ENCODE data around the gene ADAMTS14.
A peak's percentile ranks its signal among the peaks of the same experiment; 100 is the strongest.

Gene ADAMTS14

GRCh38 chr10:70684839-70685454 is 12.6 kb downstream of the ADAMTS14 start:
- no peak for DNase-seq (ENCODE audit: low read depth)
- TF ChIP-seq, protein P1, sequence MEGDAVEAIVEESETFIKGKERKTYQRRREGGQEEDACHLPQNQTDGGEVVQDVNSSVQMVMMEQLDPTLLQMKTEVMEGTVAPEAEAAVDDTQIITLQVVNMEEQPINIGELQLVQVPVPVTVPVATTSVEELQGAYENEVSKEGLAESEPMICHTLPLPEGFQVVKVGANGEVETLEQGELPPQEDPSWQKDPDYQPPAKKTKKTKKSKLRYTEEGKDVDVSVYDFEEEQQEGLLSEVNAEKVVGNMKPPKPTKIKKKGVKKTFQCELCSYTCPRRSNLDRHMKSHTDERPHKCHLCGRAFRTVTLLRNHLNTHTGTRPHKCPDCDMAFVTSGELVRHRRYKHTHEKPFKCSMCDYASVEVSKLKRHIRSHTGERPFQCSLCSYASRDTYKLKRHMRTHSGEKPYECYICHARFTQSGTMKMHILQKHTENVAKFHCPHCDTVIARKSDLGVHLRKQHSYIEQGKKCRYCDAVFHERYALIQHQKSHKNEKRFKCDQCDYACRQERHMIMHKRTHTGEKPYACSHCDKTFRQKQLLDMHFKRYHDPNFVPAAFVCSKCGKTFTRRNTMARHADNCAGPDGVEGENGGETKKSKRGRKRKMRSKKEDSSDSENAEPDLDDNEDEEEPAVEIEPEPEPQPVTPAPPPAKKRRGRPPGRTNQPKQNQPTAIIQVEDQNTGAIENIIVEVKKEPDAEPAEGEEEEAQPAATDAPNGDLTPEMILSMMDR (IDR thresholded peaks at IDR 0.05; ENCODE audit: low read depth, low read length, missing control alignments) = peak; percentile 11
- in situ Hi-C loops (cut with HindIII; ENCODE audit: low sequenced_read_pairs) = no loop called here
- H3K4me3 ChIP-seq (ENCODE audit: low read depth, low read length) = no peak overlapping the region

DNA sequence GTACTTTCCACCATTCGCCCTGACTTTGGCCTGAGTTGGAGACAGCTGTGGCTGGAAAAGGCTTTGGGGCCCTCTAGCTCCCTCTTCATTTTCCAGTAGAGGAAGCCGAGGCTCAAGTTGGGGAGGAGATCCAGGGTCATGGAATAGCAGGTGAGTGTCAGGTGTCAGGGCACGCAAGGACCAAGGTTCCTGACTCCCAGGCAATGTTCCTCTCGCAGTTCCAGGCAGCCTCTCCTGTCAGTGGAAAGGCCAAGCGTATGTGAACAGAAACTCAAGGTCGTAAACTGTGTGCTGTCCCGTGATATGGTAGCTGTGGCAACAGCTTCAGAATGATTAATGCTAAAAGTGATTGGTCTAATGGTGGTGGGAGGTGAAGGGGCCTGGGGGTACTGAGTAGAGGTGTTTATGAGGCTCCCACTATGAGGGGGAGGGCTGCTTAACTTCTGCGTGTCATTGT is 13.2 kb downstream of the ADAMTS14 start:
- in situ Hi-C loops (cut with HindIII; ENCODE audit: low sequenced_read_pairs) = no loop called here
- no peak for DNase-seq (ENCODE audit: low read depth)
- H3K4me3 ChIP-seq (ENCODE audit: low read depth, low read length) = no peak overlapping the region
- TF ChIP-seq, protein P1 (IDR thresholded peaks at IDR 0.05; ENCODE audit: low read depth, low read length, missing control alignments) = peak; percentile 0

- in situ Hi-C loops (cut with HindIII; ENCODE audit: low sequenced_read_pairs) = no loop called here
- TF ChIP-seq, protein P1 (IDR thresholded peaks at IDR 0.05; ENCODE audit: low read depth, low read length, missing control alignments) = no peak
- DNase-seq (ENCODE audit: low read depth) = no peak
- H3K4me3 ChIP-seq (ENCODE audit: low read depth, low read length) = no peak overlapping the region
Observed at GRCh38 chr10:70688828-70689227, 16.5 kb downstream of the ADAMTS14 start.

- TF ChIP-seq, protein P1 (IDR thresholded peaks at IDR 0.05; ENCODE audit: low read depth, low read length, missing control alignments) = no peak
- in situ Hi-C loops (cut with HindIII; ENCODE audit: low sequenced_read_pairs) = no loop called here
- DNase-seq (ENCODE audit: low read depth) = no peak
- no peak overlapping the region for H3K4me3 ChIP-seq (ENCODE audit: low read depth, low read length)
Observed at GRCh38 chr10:70689661-70690060, 17.4 kb downstream of the ADAMTS14 start.

DNA sequence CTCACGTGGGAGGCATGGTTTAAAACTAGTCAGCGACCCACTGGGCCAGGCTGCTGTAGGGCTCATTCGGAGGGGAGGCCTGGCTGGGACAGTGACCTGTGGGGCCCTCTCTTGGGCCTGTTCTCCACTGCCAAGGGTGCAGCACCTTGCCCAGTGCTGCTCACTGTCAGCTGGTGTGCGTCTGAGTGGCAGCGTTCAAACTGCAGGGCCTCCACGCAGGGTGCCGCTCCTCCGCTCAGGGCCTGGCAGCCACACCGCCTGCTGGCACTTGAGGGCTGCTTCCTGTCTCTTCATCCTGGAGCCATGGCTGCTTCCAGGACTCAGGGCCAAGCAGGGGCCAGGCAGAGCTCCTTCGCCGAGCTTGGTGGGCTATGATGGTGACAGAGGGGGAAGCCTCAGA is 18.3 kb downstream of the ADAMTS14 start:
- no peak overlapping the region for H3K4me3 ChIP-seq (ENCODE audit: low read depth, low read length)
- DNase-seq (ENCODE audit: low read depth) = no peak
- TF ChIP-seq, protein P1 (IDR thresholded peaks at IDR 0.05; ENCODE audit: low read depth, low read length, missing control alignments) = no peak
- in situ Hi-C loops (cut with HindIII; ENCODE audit: low sequenced_read_pairs) = no loop called here

DNA sequence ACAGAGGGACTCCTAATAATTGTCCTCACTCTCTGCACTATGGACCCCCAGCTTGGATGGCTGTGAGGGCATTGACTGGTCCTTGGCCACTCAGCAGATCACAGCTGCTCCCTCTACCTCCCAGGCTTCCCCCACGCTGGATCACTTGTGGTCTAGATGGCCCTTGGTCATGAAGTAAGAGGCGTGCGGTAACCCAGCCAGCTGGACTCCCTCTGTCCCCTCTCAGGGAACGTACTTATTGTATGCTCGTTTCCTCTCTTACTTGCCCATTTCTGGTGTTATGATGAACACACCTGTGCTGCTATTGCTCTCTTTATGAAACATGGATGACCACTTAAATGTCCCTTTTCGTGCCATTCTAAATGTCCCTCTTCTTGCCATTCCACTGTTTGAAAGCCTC is 19.3 kb downstream of the ADAMTS14 start:
- no peak overlapping the region for H3K4me3 ChIP-seq (ENCODE audit: low read depth, low read length)
- TF ChIP-seq, protein P1 (IDR thresholded peaks at IDR 0.05; ENCODE audit: low read depth, low read length, missing control alignments) = no peak
- in situ Hi-C loops (cut with HindIII; ENCODE audit: low sequenced_read_pairs) = no loop called here
- no peak for DNase-seq (ENCODE audit: low read depth)
